ENCODE results near the gene SLC2A10.

The SLC2A10 gene

DNA sequence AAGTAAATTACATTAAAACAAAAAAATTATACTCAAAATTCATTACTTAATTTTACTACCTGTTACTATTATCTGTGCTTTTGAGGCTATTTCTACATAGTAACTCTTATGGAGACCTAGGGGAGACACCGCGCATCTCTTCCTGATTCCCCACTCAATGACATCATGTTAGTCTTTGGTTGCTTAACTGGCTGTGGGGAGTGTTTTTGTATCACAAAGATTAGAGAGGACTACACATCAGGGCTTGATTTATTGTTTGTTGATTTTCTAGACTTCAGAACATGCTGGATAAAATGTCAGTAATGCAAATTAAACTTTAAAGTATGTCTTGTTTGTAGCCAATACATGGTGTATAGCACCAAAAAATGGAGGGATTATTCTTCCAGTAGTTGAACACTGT lies 26.0 kb downstream of the SLC2A10 start:
- DNase-seq (ENCODE audit: low spot score): no peak

- no peak for DNase-seq (ENCODE audit: low spot score)
These were observed 30.2 kb downstream of the SLC2A10 start for GRCh38 chr20:46739431-46740213.

DNA sequence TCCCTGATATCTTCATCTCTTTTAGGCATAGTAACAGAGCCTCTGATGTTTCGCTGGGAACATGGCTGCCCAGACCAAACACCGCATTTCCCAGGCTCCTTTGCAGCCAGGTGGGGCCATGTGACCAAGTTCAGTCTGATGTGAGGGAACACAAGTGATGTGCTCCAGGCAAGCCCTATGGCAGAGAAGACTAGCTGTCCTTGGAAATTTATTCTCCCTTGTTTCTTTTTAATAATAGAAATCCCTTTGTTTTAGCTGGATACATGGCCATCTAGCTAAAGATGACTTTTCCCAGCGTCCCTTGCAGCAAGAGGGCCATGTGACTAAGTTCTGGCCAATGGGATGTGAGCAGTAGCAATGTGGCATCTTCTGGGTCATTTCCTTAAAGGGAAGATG lies 30.8 kb downstream of the SLC2A10 start:
- no peak for DNase-seq (ENCODE audit: low spot score)

DNA sequence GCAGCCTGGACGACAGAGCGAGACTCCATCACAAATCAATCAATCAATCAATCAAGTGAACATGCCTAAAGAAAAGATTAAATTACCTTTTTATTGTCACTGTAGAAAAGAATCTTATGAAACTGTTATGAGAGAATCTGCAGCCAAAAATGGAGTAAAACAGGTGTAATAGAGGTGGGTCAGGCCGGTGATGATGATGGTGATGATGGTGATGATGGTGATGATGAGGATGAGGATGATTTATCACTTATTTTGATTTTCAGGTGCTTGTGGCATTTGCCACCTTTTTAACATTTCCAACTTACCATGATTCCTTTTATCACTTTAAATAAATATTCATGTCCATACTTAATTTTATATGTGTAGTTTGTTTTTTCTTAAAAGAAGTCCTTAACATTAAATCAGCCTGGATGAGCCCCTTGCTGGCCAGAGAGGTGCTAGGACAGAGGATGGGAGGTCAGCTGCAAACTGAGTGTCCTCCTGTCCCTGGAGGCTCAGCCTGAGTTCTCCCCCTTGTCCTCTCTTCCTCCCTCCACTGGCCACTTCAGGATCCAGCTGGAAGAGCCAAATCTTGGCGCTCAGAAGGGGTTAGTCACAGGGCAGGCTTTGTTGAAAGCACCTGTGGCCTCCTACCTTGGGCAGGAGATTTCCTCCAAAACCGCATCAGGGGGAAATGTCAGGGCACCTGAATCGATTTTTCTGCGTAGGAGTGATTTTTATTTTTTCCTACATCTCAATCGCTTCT lies 32.6 kb downstream of the SLC2A10 start:
- no peak for DNase-seq (ENCODE audit: low spot score)

- DNase-seq (ENCODE audit: low spot score): no peak
These were observed 33.2 kb downstream of the SLC2A10 start for GRCh38 chr20:46742669-46743045.

DNA sequence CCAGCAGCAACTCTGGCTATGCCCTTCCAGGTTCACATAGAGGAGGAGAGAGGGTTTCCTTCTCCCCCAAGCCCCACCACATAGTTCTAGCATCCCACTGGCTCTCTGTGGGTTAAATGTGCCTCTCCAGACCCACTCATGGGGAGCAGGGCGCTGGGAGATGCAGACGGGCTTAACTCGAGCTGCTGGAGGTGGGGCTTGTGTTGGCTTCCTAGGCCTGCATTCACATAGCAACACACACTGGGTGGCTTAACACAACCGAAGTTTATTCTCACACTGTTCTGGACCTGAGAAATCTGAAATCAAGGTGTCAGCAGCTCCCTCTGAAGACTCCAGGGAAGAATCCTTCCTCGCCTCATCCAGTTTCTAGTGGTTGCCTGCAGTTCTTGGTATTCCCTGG lies 33.6 kb downstream of the SLC2A10 start:
- DNase-seq (ENCODE audit: low spot score): no peak

GRCh38 chr20:46746956-46747526 lies 37.6 kb downstream of the SLC2A10 start:
- DNase-seq (ENCODE audit: low spot score): no peak

- no peak for DNase-seq (ENCODE audit: low spot score)
These were observed 39.7 kb downstream of the SLC2A10 start for GRCh38 chr20:46749147-46749546.

DNA sequence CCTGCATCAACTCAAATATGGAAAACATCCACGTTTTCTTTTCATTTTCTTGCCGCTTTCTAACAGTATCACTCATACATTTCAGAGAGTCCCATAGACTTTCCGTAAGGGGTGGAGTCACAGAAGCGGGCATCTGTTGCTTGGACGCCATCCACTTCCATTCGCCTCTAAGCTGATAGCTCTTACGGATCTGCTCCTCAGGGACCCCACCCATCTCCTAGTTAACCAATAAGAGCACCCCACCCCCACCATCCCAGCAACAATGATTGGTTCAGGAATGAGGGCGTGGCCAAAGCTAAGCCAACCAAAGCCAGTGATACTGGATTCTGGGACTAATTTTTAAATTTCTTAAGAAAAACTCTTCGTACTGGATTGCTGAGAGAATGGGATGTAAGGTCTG lies 42.4 kb downstream of the SLC2A10 start:
- peak; percentile 18 for DNase-seq (ENCODE audit: low spot score)

DNA sequence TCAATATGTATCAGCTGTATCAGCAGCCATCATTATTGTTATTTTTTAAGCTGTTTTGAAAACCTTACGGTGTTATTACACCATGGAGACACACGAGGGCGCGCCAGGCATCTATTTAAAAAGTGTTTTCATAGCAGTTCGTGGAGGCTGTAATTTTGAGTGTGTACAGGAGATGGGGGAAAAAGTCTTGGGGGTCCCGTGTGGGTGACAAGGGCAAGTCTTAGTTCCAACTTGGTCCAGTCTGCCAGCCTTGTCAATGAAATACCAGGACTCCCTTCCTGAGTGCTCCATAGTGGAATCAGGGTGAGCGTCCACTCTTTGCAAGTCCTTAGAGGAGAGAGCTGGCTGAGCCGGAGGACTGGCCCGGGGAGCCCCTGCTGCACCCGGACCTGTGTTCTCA lies 43.3 kb downstream of the SLC2A10 start:
- DNase-seq (ENCODE audit: low spot score): peak; percentile 65

- no peak for DNase-seq (ENCODE audit: low spot score)
These were observed 46.3 kb downstream of the SLC2A10 start for GRCh38 chr20:46755483-46756413.

- DNase-seq (ENCODE audit: low spot score): no peak
These were observed 47.0 kb downstream of the SLC2A10 start for GRCh38 chr20:46756419-46756818.

GRCh38 chr20:46757135-46757534 lies 47.7 kb downstream of the SLC2A10 start:
- DNase-seq (ENCODE audit: low spot score): no peak

DNA sequence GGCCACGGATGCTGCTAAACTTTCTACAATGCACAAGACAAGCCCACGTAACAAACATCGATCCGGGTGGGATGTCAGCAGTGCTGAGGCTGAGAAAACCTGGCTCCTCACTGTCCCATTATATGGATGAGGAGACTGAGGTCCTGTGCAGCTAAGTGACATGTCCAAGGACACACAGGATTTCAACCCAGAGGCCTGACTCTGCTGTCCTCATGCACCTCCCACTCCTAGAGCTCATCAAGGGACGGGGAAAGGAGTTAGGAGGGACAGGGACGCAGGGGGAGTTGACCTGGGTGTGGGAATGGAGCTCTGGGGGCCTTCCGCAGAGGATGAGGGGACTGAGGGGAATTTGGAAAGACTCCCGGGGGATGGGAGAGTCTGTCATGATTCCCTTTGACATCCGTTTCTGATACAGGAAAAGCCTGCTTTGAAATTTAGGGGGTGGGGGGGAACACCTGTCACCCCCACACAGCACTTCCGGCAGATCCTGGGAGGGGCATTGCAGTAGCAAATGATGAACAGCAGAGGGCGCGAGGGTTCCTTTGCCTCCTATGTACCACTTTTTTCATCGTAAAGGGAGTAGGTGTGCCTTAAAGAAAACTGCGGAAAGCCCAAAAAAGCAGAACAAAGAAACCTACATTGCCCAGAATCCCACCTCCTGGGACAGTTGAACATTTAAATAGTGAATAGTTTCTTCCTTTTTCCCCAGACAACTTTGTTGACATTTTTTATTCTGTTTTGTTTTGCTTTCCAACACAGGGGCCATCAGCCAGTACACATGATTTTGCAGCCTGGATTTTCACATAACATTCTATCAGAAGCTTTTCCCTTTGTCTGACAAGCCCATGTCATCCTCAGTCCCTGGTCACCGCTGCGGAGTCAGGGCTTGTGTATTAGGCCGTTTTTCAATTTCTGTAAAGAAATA lies 48.6 kb downstream of the SLC2A10 start:
- DNase-seq (ENCODE audit: low spot score): peak; percentile 55

- no peak for DNase-seq (ENCODE audit: low spot score)
These were observed 49.6 kb downstream of the SLC2A10 start for GRCh38 chr20:46758929-46759669.

DNA sequence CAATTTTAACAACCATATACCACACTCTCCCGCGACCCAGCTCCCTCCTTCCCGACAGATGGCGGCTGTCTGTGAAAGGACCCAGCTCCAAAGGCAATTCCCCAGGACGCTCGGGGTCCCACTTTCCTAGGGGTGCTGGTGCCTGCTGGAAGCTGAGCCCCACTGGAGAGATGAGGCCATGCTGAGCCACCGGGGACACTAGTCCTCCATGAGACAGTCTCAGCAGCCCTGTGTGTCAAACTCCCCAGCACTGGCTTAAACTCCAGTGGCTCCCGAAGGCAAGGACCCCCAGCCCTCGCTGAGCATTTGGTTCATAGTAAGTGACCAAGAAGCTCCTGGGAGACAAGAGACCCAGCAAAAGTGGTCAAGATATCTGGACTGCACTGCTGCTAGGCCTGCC lies 52.1 kb downstream of the SLC2A10 start:
- no peak for DNase-seq (ENCODE audit: low spot score)

DNA sequence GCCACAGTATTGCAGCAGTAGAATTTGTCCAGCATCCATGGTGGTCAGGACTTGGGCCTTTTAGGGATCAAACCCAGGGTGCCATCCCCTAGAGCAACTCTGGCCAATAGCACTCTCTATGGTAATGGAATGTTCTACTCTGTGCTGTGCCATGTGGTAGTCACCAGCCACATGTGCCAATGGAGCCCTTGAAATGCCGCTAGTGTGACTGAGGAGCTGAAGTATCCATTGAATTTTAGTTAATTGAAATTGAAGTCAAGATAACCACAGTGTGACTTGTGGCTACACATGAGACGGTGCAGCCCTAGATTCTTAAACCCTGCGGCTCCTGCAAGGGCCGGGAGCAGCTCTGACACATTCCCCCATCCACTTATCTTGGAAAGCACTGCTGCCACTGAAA lies 54.6 kb downstream of the SLC2A10 start:
- no peak for DNase-seq (ENCODE audit: low spot score)

DNA sequence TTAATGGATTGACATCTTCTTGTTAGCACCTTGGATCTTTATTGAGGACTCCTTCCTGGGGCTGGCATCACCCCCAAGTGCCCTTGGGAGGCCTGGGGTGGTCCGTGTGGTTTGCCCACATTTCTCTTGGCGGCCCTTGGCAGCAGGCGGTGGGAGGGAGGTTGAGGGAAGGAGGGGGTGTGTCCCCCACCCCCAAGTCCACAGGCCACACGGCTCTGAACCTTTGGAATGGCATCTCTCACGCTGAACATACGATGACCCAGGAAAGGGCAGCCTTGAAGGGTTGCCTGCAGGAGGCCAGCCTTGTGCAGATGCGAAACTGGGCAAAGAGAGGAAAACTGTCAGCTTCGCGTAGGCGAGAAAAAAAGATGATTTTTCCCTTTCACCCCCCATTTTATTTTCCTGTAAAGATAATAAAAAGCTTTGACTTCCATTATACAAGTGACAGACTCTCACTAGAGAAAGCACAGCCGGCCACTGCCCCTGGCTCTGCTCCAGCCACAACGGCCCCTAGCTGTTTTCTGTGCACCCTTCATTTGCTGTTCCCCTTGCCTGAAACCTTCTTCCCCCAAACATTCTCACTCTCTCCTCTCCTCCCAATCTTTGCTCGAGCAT lies 56.2 kb downstream of the SLC2A10 start:
- no peak for DNase-seq (ENCODE audit: low spot score)

DNA sequence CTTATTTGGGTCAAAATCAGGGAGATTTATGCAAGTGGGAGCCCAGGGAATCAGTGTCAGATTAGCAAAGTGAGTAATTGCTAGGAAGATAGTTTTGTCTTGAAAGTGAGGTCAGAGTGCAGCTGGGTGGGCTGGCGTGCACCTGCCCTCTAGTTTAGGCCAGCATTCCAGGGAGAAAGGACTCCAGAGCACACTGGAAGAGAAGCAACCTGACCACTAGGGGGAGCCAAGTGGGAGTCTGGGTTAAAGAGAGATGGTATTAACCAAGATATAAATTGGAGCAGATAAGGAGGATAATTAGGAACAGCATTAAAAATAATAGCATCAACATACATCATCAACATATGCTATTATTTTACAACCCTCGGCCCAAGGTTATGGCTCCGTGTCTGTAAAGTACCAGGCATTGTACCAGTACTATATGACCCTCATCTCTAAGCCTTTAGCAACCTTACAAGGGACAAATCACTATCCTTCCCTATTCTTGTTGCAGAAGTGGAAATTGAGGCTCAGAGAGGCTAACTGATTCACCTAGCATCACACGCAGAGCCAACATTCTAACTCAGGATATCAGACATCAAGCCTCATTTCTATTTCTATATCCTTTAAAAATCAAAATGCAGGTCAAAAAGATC lies 57.8 kb downstream of the SLC2A10 start:
- DNase-seq (ENCODE audit: low spot score): peak; percentile 34

Measured in SK-N-DZ (cell line).